Loucy (cell line): ENCODE results near the gene PARD3B.
"Not testable (repeated sequence)": the region's sequence is repeated elsewhere in the genome, so short reads cannot be mapped to it uniquely, and the experiment has no call there.

Experiments used
- H2AFZ ChIP-seq: fragments of 200-600 bp; sonication (generic); 2 replicates; pipeline ENCODE4 v1.6.0; 2016; ENCODE audit warnings: antibody characterized with exemption, mild to moderate bottlenecking, low read length, moderate library complexity
- H3F3A ChIP-seq: fragments of 200-600 bp; 2 replicates; pipeline ENCODE4 v1.6.0; 2016; ENCODE audit warnings: antibody characterized with exemption, low read depth, mild to moderate bottlenecking
- H3K27me3 ChIP-seq: fragments of 200-600 bp; sonication (generic); 2 replicates; pipeline ENCODE4 v1.6.1; 2014; ENCODE audit warnings: low read length, mild to moderate bottlenecking; ENCODE audit not compliant: insufficient read depth, poor library complexity, severe bottlenecking
- H3K36me3 ChIP-seq: fragments of 200-600 bp; sonication (generic); 2 replicates; pipeline ENCODE4 v1.6.1; 2016; ENCODE audit warnings: low read length; ENCODE audit not compliant: insufficient read depth
- H3K4me1 ChIP-seq: fragments of 200-600 bp; sonication (generic); 2 replicates; pipeline ENCODE4 v1.5.1; 2014; ENCODE audit warnings: low read length, mild to moderate bottlenecking; ENCODE audit not compliant: insufficient read depth, poor library complexity, severe bottlenecking
- H3K4me2 ChIP-seq: fragments of 200-600 bp; sonication (generic); 2 replicates; pipeline ENCODE4 v1.6.0; 2014; ENCODE audit warnings: antibody characterized with exemption, low read length, low read depth, mild to moderate bottlenecking; ENCODE audit not compliant: poor library complexity, severe bottlenecking
- H3K4me3 ChIP-seq: fragments of 200-600 bp; sonication (generic); 2 replicates; pipeline ENCODE4 v1.5.1; 2014; ENCODE audit warnings: low read length, mild to moderate bottlenecking, mixed read lengths; ENCODE audit not compliant: poor library complexity, severe bottlenecking
- H3K79me2 ChIP-seq: fragments of 200-600 bp; sonication (generic); 2 replicates; pipeline ENCODE4 v1.6.1; 2014; ENCODE audit warnings: low read length; ENCODE audit not compliant: insufficient read depth
- H3K9ac ChIP-seq: fragments of 200-600 bp; sonication (generic); 2 replicates; pipeline ENCODE4 v1.6.0; 2014; ENCODE audit warnings: mild to moderate bottlenecking, low read depth, low read length, moderate library complexity; ENCODE audit not compliant: poor library complexity, severe bottlenecking
- H3K9me2 ChIP-seq: fragments of 200-600 bp; sonication (generic); replicated peaks from 2 replicates; pipeline ENCODE4 v1.6.1; 2016; ENCODE audit warnings: low read depth, low read length, mixed read lengths
- H3K9me3 ChIP-seq: fragments of 200-600 bp; sonication (generic); 2 replicates; pipeline ENCODE4 v1.6.1; 2014; ENCODE audit warnings: mild to moderate bottlenecking, antibody characterized with exemption, low read length, low read depth; ENCODE audit not compliant: insufficient read depth
- H4K20me1 ChIP-seq: fragments of 200-600 bp; sonication (generic); 2 replicates; pipeline ENCODE4 v1.6.0; 2014; ENCODE audit warnings: antibody characterized with exemption, low read length, mild to moderate bottlenecking; ENCODE audit not compliant: insufficient read depth, poor library complexity, severe bottlenecking
- EZH2phosphoT487 ChIP-seq: fragments of 200-600 bp; IDR thresholded peaks from 2 replicates; pipeline ENCODE4 v1.6.1; 2018; ENCODE audit warnings: antibody characterized with exemption, mild to moderate bottlenecking, moderate library complexity, borderline replicate concordance
- TF ChIP-seq, protein P1 (sequence below): fragments of 200-600 bp; sonication (generic); conservative IDR thresholded peaks from 2 replicates; pipeline ENCODE4 v1.5.1; 2014; ENCODE audit warnings: mild to moderate bottlenecking, antibody characterized with exemption, low read length

PARD3B gene

DNA sequence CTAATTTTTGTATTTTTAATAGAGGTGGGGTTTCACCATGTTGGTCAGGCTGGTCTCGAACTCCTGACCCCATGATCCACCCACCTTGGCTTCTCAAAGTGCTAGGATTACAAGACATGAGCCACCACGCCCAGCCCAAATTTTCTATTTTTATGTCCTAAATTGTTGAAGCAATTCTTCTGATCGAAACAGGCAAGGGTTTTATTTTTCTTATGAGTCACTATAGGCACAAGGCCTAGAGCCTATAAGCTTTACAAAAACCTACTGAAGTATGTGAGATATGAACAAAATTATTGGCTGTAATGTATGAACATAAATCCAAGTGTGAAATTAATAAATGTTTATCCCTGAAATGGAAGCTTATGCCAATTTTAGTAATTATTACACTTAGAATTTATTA lies 672.8 kb downstream of the PARD3B start:
- no peaks in the 10 kb centered on the region for H3K9me3 ChIP-seq
- H3K27me3 ChIP-seq = no peaks in the 10 kb centered on the region
- H3K9ac ChIP-seq = no peak overlapping the region
- H2AFZ ChIP-seq = no peak overlapping the region
- H3K9me2 ChIP-seq = no peaks in the 10 kb centered on the region
- H3K36me3 ChIP-seq = no peaks in the 10 kb centered on the region
- no peaks in the 10 kb centered on the region for H3K4me1 ChIP-seq
- H3F3A ChIP-seq = no peaks in the 10 kb centered on the region
- no peaks in the 10 kb centered on the region for H3K79me2 ChIP-seq
- TF ChIP-seq, protein P1, sequence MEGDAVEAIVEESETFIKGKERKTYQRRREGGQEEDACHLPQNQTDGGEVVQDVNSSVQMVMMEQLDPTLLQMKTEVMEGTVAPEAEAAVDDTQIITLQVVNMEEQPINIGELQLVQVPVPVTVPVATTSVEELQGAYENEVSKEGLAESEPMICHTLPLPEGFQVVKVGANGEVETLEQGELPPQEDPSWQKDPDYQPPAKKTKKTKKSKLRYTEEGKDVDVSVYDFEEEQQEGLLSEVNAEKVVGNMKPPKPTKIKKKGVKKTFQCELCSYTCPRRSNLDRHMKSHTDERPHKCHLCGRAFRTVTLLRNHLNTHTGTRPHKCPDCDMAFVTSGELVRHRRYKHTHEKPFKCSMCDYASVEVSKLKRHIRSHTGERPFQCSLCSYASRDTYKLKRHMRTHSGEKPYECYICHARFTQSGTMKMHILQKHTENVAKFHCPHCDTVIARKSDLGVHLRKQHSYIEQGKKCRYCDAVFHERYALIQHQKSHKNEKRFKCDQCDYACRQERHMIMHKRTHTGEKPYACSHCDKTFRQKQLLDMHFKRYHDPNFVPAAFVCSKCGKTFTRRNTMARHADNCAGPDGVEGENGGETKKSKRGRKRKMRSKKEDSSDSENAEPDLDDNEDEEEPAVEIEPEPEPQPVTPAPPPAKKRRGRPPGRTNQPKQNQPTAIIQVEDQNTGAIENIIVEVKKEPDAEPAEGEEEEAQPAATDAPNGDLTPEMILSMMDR = no peak
- no peak overlapping the region for H3K4me3 ChIP-seq
- H3K4me2 ChIP-seq = no peak overlapping the region
- H4K20me1 ChIP-seq = no peaks in the 10 kb centered on the region

DNA sequence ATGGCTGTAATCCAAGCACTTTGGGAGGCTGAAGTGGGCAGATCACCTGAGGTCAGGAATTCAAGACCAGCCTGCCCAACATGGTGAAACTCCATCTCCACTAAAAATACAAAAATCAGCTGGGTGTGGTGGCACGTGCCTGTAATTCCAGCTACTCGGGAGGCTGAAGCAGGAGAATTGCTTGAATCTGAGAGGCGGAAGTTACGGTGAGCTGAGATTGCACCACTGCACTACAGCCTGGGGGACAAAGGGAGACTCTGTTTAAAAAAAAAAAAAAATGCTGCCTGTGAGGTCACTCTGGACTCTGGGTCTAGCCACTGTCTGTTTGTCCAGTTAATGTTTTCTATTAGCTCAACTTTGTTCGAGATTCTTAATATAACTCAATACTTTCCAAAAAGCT lies 673.5 kb downstream of the PARD3B start:
- H3F3A ChIP-seq, H3K36me3 ChIP-seq, H3K9ac ChIP-seq, H3K9me2 ChIP-seq, H3K27me3 ChIP-seq, H3K79me2 ChIP-seq, H3K4me3 ChIP-seq, H3K4me1 ChIP-seq, H3K4me2 ChIP-seq, H2AFZ ChIP-seq, H3K9me3 ChIP-seq, H4K20me1 ChIP-seq: not testable (repeated sequence)

- Histone ChIP-seq H3K27me3 (no peaks in the 10 kb centered on the region), H3K36me3 (no peaks in the 10 kb centered on the region), H3K79me2 (no peaks in the 10 kb centered on the region), H3K4me1 (no peaks in the 10 kb centered on the region), H3F3A (no peaks in the 10 kb centered on the region), H4K20me1 (no peaks in the 10 kb centered on the region), H3K4me2 (no peak overlapping the region), H2AFZ (no peak overlapping the region), H3K9me2 (no peaks in the 10 kb centered on the region), H3K4me3 (no peak overlapping the region), H3K9ac (no peak overlapping the region), H3K9me3 (no peaks in the 10 kb centered on the region)
- no peak for TF ChIP-seq EZH2phosphoT487
- TF ChIP-seq, protein P1 = no peak
Observed at GRCh38 chr2:205220559-205220958, 675.3 kb downstream of the PARD3B start.

DNA sequence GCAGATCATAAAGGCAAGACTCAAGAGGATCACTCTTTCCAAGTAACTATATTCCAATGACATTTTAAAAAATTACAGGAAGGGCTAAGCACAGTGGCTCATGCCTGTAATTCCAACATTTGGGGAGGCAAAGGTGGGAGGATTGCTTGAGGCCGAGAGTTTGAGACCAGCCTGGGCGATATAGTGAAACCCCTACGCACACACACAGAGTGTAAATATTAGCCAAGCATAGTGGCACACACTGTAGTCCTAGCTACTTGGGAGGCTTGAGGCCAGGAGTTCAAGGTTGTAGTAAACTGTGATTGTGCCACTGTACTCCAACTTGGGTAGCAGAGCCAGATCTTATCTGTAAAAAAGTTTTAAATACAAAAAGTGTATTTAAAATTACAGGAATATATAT lies 686.8 kb downstream of the PARD3B start:
- no peak overlapping the region for H3K9ac ChIP-seq
- no peak overlapping the region for H3K4me3 ChIP-seq
- H3K36me3 ChIP-seq = no peaks in the 10 kb centered on the region
- H4K20me1 ChIP-seq = no peaks in the 10 kb centered on the region
- no peaks in the 10 kb centered on the region for H3K9me2 ChIP-seq
- H3K9me3 ChIP-seq = no peaks in the 10 kb centered on the region
- H3K4me2 ChIP-seq = no peak overlapping the region
- H3K27me3 ChIP-seq = no peaks in the 10 kb centered on the region
- no peaks in the 10 kb centered on the region for H3K79me2 ChIP-seq
- TF ChIP-seq, protein P1 = no peak
- no peak for TF ChIP-seq EZH2phosphoT487
- H3K4me1 ChIP-seq = no peaks in the 10 kb centered on the region
- no peaks in the 10 kb centered on the region for H3F3A ChIP-seq
- no peak overlapping the region for H2AFZ ChIP-seq
